Mononuclear cell (primary cell): ENCODE measurements around the gene AVEN. TPM values are rescaled to one million over a fixed set of nuclear protein-coding genes. Genes with fewer than 3 reads are reported as not detected.

Experiments
- total RNA-seq: library from RNA; depleted of rRNA; stranded (reverse); fragments of >200 nt; gene quantifications from one replicate; pipeline ENCODE4 v1.2.3, GENCODE V29; 2012

The AVEN gene
- total RNA-seq, 1 donor: 5.9 TPM

Other genes starting within 250 kb of the AVEN start
- gene CHRM5, start 70.7 kb downstream of the AVEN start, total RNA-seq: not detected
- 34.7 TPM for gene EMC7, start 62.7 kb upstream of the AVEN start, total RNA-seq
- gene PGBD4, start 62.9 kb upstream of the AVEN start, total RNA-seq: 4.5 TPM
- 12.0 TPM for gene KATNBL1, start 170.9 kb upstream of the AVEN start, total RNA-seq
- gene EMC4, start 185.8 kb upstream of the AVEN start, total RNA-seq: 43.6 TPM